MCF 10A (cell line): Measurements from ENCODE around the gene LRRC3. TPM values are rescaled to one million over a fixed set of nuclear protein-coding genes. Genes with fewer than 3 reads are reported as not detected.

Experiments used
- BruUV-seq: library from RNA; stranded (reverse); fragments of 400-500 nt; replicated peaks from 2 replicates; lab custom pipeline; 2021; lab: Mats Ljungman, UMichigan
- CTCF ChIA-PET: fragments of 300-600 bp; sonication (Branson Sonifier 250); formaldehyde crosslinking; extraction: SDS; loops from one replicate; lab custom pipeline; 2021; ENCODE audit warnings: antibody characterized with exemption, inconsistent platforms; lab: Yijun Ruan, JAX
- POLR2A ChIA-PET: fragments of 300-600, 350-650 bp; sonication (Branson Sonifier 250); formaldehyde crosslinking; extraction: SDS; loops from one replicate; lab custom pipeline; 2020; ENCODE audit warnings: antibody characterized with exemption, inconsistent platforms; lab: Yijun Ruan, JAX
- DNase-seq: peaks from one replicate; pipeline ENCODE4 v3.0.0-alpha.2; 2018; ENCODE audit not compliant: unreplicated experiment
- H3K27ac Mint-ChIP-seq: one replicate; pipeline ENCODE4 v1.8.0; 2022; ENCODE audit warnings: mild to moderate bottlenecking, low read depth, mixed read lengths; ENCODE audit not compliant: unreplicated experiment
- H3K27me3 Mint-ChIP-seq: one replicate; pipeline ENCODE4 v1.8.0; 2022; ENCODE audit warnings: mixed read lengths; ENCODE audit not compliant: insufficient read depth, unreplicated experiment
- H3K36me3 Mint-ChIP-seq: one replicate; pipeline ENCODE4 v1.8.0; 2022; ENCODE audit warnings: mild to moderate bottlenecking, moderate library complexity, mixed read lengths; ENCODE audit not compliant: insufficient read depth, unreplicated experiment
- H3K4me1 Mint-ChIP-seq: one replicate; pipeline ENCODE4 v1.8.0; 2022; ENCODE audit warnings: mixed read lengths; ENCODE audit not compliant: insufficient read depth, unreplicated experiment
- H3K4me3 Mint-ChIP-seq: one replicate; pipeline ENCODE4 v1.8.0; 2022; ENCODE audit warnings: mild to moderate bottlenecking, moderate library complexity, mixed read lengths; ENCODE audit not compliant: unreplicated experiment
- H3K9me3 Mint-ChIP-seq: one replicate; pipeline ENCODE4 v1.8.0; 2022; ENCODE audit warnings: mixed read lengths; ENCODE audit not compliant: unreplicated experiment
- CTCF ChIP-seq: fragments of 200-600 bp; IDR thresholded peaks from one replicate; pipeline ENCODE4 v1.8.0; 2022; ENCODE audit warnings: antibody characterized with exemption, mild to moderate bottlenecking; ENCODE audit not compliant: unreplicated experiment
- intact Hi-C: fragments of 100-400 bp; cut with micrococcal nuclease; formaldehyde crosslinking; loops from 2 replicates; pipeline ENCODE4 v1.14.1; 2022
- total RNA-seq: library from RNA; stranded (reverse); gene quantifications from 2 replicates; pipeline ENCODE4 v1.2.3, GENCODE V29; 2022

LRRC3 gene
- total RNA-seq, 1 experiment from 2014 or later: not detected

DNA sequence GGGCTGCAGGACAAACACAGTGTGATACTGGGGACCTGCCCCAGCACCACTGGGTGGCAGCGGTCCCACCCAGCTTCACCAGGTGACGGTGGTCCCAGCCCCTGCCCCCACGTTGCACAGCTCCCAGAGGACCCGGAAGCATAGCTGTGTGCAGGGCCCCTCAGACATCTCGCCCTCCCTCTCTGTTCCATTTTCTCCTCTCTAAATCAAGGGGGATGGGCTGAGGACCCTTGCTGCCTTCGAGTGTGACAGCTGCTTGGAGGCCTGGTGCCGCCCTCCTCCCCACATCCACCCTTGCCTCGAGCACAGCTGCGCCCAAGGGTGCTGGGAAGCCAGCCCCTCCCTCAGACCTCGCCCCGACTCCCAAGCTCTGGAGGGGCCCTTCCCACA, 16.1 kb upstream of the LRRC3 start:
- no TSS peak for BruUV-seq
- Mint-ChIP-seq H3K27ac (no peak overlapping the region), H3K4me1 (no peaks in the 10 kb centered on the region), H3K4me3 (no peak overlapping the region), H3K36me3 (no peaks in the 10 kb centered on the region), H3K9me3 (no peaks in the 10 kb centered on the region), H3K27me3 (no peaks in the 10 kb centered on the region)
- ChIA-PET POLR2A (no interaction called here), CTCF (no interaction called here)
- no peak for DNase-seq
- no peak for TF ChIP-seq CTCF
- intact Hi-C loops: no loop called here

GRCh38 chr21:44440241-44441040, 14.9 kb upstream of the LRRC3 start:
- ChIA-PET POLR2A (interaction anchor here (1.8 kb wide), 1 partner anchor 8 kb away, joined by 4 read pairs; no protein-coding TSS in a partner anchor), CTCF (interaction anchor here (0.6 to 0.9 kb wide), 2 partner anchors 189 to 471 kb away, joined by 3 to 4 read pairs; no protein-coding TSS in a partner anchor)
- H3K9me3 Mint-ChIP-seq: no peaks in the 10 kb centered on the region
- no peak for DNase-seq
- no peaks in the 10 kb centered on the region for H3K27me3 Mint-ChIP-seq
- TF ChIP-seq CTCF: no peak
- BruUV-seq: no TSS peak
- intact Hi-C loops: no loop called here
- H3K27ac Mint-ChIP-seq: no peak overlapping the region
- no peaks in the 10 kb centered on the region for H3K36me3 Mint-ChIP-seq
- H3K4me3 Mint-ChIP-seq: no peak overlapping the region
- no peaks in the 10 kb centered on the region for H3K4me1 Mint-ChIP-seq

- Mint-ChIP-seq H3K27me3 (no peaks in the 10 kb centered on the region), H3K27ac (no peak overlapping the region), H3K36me3 (no peaks in the 10 kb centered on the region), H3K4me1 (no peaks in the 10 kb centered on the region), H3K9me3 (no peaks in the 10 kb centered on the region), H3K4me3 (no peak overlapping the region)
- ChIA-PET CTCF (interaction anchor here (0.9 kb wide), 1 partner anchor 470 kb away, joined by 4 read pairs; no protein-coding TSS in a partner anchor), POLR2A (interaction anchor here (1.8 kb wide), 1 partner anchor 8 kb away, joined by 4 read pairs; no protein-coding TSS in a partner anchor)
- TF ChIP-seq CTCF: no peak
- DNase-seq: no peak
- no TSS peak for BruUV-seq
- intact Hi-C loops: no loop called here
Observed at GRCh38 chr21:44441041-44441400, 14.3 kb upstream of the LRRC3 start.

GRCh38 chr21:44441581-44442265, 13.6 kb upstream of the LRRC3 start:
- CTCF ChIA-PET: no interaction called here
- Mint-ChIP-seq H3K36me3 (no peaks in the 10 kb centered on the region), H3K9me3 (no peaks in the 10 kb centered on the region), H3K27me3 (peaks cover 1% of the 10 kb centered on the region), H3K4me1 (no peaks in the 10 kb centered on the region), H3K27ac (no peak overlapping the region), H3K4me3 (no peak overlapping the region)
- TF ChIP-seq CTCF: no peak
- BruUV-seq: no TSS peak
- POLR2A ChIA-PET: interaction anchor here (1.8 kb wide), 1 partner anchor 9 kb away, joined by 4 read pairs; no protein-coding TSS in a partner anchor
- intact Hi-C loops: no loop called here
- no peak for DNase-seq
